Breast epithelium (tissue), 4 donors: Measurements from ENCODE around the gene MUC5AC. TPM values are rescaled to one million over a fixed set of nuclear protein-coding genes. Genes with fewer than 3 reads are reported as not detected.

Experiments used
- DNase-seq, 2 donors: peaks; one replicate each; pipeline ENCODE4 v3.0.0-alpha.2; 2019; ENCODE audit warnings: low spot score in 2 of 2
- H3K27ac ChIP-seq, 2 donors: fragments of 200-600 bp; sonication (generic) in 1 of 2; one replicate each; pipeline ENCODE4 v1.5.1; 2016 to 2019; ENCODE audit warnings: mild to moderate bottlenecking in 1 of 2
- H3K27me3 ChIP-seq, 2 donors: fragments of 200-600 bp; sonication (generic) in 1 of 2; one replicate each; pipeline versions ENCODE4 v1.5.1 to v1.6.0; 2017 to 2019; ENCODE audit warnings: control low read depth in 1 of 2, mild to moderate bottlenecking in 1 of 2
- H3K36me3 ChIP-seq: fragments of 200-600 bp; one replicate; pipeline ENCODE4 v1.5.1; 2019
- H3K4me1 ChIP-seq, 2 donors: fragments of 200-600 bp; sonication (generic); one replicate each; pipeline ENCODE4 v1.5.1; 2016 to 2019; ENCODE audit warnings: control low read depth in 1 of 2
- H3K4me3 ChIP-seq, 3 donors: fragments of 200-600 bp; sonication (generic); 1 replicate in 2 of 3; 2 replicates in 1 of 3; pipeline ENCODE4 v1.5.1; 2016 to 2019; ENCODE audit warnings: mild to moderate bottlenecking in 3 of 3, moderate library complexity in 2 of 3
- H3K9me3 ChIP-seq, 2 donors: fragments of 200-600 bp; sonication (generic) in 1 of 2; one replicate each; pipeline ENCODE4 v1.5.1; 2016 to 2019; ENCODE audit warnings: control low read depth in 1 of 2
- CTCF ChIP-seq, 3 donors: fragments of 450-650 bp; IDR thresholded peaks; one replicate each; pipeline ENCODE4 v1.5.1; 2016 to 2017; ENCODE audit warnings: antibody characterized with exemption in 3 of 3, mild to moderate bottlenecking in 3 of 3, moderate library complexity in 3 of 3
- POLR2A ChIP-seq: fragments of 450-650 bp; IDR thresholded peaks from one replicate; pipeline ENCODE4 v1.6.1; 2016; ENCODE audit warnings: antibody characterized with exemption, mild to moderate bottlenecking, moderate library complexity
- POLR2AphosphoS5 ChIP-seq, 3 donors: sonication (generic); formaldehyde crosslinking; IDR thresholded peaks; one replicate each; pipeline ENCODE4 v1.6.1; 2017; ENCODE audit warnings: antibody characterized with exemption in 3 of 3
- intact Hi-C: fragments of 100-400 bp; cut with DNase I; formaldehyde crosslinking; loops from one replicate; pipeline ENCODE4 v1.15.1; 2023; ENCODE audit warnings: low total_unique reads
- total RNA-seq, 3 donors: library from RNA; depleted of rRNA; stranded (reverse); fragments of >200 nt; gene quantifications; one replicate each; pipeline ENCODE4 v1.1.0, GENCODE V29; 2016

The MUC5AC gene
- total RNA-seq, 3 donors from 2014 or later: not detected

- Histone ChIP-seq H3K9me3 (no peaks in the 10 kb centered on the region), H3K4me1 (no peaks in the 10 kb centered on the region), H3K27me3 (peaks cover 0 to 70% of the 10 kb centered on the region in 2 donors), H3K36me3 (no peaks in the 10 kb centered on the region), H3K27ac (no peak overlapping the region), H3K4me3 (no peak overlapping the region)
- no peak for DNase-seq
- intact Hi-C loops: no loop called here
- TF ChIP-seq POLR2AphosphoS5 (IDR thresholded peaks at IDR 0.05) (no peak), POLR2A (no peak), CTCF (IDR thresholded peaks at IDR 0.05) (no peak)
Observed at GRCh38 chr11:1230456-1231395, 73.0 kb downstream of the MUC5AC start.

GRCh38 chr11:1231396-1232020 lies 73.8 kb downstream of the MUC5AC start:
- intact Hi-C loops: no loop called here
- no peak for DNase-seq
- H3K27me3 ChIP-seq: peaks cover 0 to 63% of the 10 kb centered on the region in 2 donors
- no peaks in the 10 kb centered on the region for H3K36me3 ChIP-seq
- TF ChIP-seq CTCF (IDR thresholded peaks at IDR 0.05) (no peak), POLR2A (no peak), POLR2AphosphoS5 (IDR thresholded peaks at IDR 0.05) (no peak)
- no peaks in the 10 kb centered on the region for H3K4me1 ChIP-seq
- H3K27ac ChIP-seq: no peak overlapping the region
- no peak overlapping the region for H3K4me3 ChIP-seq
- H3K9me3 ChIP-seq: no peaks in the 10 kb centered on the region

GRCh38 chr11:1232021-1232882 lies 74.5 kb downstream of the MUC5AC start:
- no peak overlapping the region for H3K27ac ChIP-seq
- intact Hi-C loops: no loop called here
- DNase-seq: no peak
- H3K36me3 ChIP-seq: no peaks in the 10 kb centered on the region
- peaks cover 0 to 56% of the 10 kb centered on the region in 2 donors for H3K27me3 ChIP-seq
- TF ChIP-seq POLR2A: no peak
- no peak for TF ChIP-seq POLR2AphosphoS5 (IDR thresholded peaks at IDR 0.05)
- TF ChIP-seq CTCF (IDR thresholded peaks at IDR 0.05): no peak
- no peak overlapping the region for H3K4me3 ChIP-seq
- H3K9me3 ChIP-seq: no peaks in the 10 kb centered on the region
- H3K4me1 ChIP-seq: no peaks in the 10 kb centered on the region

GRCh38 chr11:1232883-1233321 lies 75.1 kb downstream of the MUC5AC start:
- no peak for TF ChIP-seq POLR2AphosphoS5 (IDR thresholded peaks at IDR 0.05)
- no peak for TF ChIP-seq CTCF (IDR thresholded peaks at IDR 0.05)
- TF ChIP-seq POLR2A: no peak
- intact Hi-C loops: no loop called here
- Histone ChIP-seq H3K27ac (no peak overlapping the region), H3K4me3 (no peak overlapping the region), H3K36me3 (no peaks in the 10 kb centered on the region), H3K9me3 (no peaks in the 10 kb centered on the region), H3K4me1 (no peaks in the 10 kb centered on the region), H3K27me3 (peaks cover 0 to 51% of the 10 kb centered on the region in 2 donors)
- no peak for DNase-seq
